ENCODE data around the gene ULK4.
"Not testable (repeated sequence)": the region's sequence is repeated elsewhere in the genome, so short reads cannot be mapped to it uniquely, and the experiment has no call there.

The ULK4 gene

DNA sequence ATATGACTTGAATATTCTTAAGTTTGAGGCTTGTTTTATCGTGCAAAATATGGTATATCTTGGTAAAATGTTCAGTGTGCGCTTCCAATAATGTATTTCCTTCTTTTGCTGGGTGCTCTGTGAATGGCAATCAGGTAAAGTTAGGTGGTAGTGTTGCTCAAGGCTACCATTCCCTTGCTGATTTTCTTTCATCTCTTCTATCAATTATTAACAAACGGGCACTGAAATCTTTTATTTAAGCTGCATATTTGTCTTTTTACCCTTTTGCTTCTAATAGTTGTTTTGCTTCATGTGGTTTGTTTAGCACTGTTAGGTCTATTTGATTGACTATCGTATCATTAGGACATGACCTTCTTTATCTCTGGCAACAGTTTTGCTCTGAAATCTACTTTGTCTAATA, 520.3 kb downstream of the ULK4 start:
- no peak for DNase-seq (ENCODE audit: low read depth)

DNA sequence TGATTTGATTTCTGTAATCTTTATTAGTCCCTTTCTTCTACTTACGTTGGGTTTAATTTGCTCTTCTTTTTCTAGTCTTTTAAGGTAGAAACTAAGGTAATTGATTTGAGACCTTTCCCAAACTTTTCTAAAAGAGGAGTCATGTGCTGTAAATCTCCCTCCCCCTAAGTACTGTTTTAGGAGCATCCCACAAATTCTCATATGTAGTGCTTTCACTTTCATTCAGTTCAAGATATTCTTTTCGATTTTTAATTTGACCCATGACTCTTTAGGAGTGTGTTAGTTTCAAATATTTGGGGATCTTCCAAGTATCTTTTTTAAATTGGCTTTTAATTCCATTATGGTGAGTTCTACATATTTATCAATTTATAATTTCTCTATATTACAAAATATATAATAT, 520.8 kb downstream of the ULK4 start:
- no peak for DNase-seq (ENCODE audit: low read depth)

GRCh38 chr3:41436983-41437382, 524.9 kb downstream of the ULK4 start:
- no peak for DNase-seq (ENCODE audit: low read depth)

DNA sequence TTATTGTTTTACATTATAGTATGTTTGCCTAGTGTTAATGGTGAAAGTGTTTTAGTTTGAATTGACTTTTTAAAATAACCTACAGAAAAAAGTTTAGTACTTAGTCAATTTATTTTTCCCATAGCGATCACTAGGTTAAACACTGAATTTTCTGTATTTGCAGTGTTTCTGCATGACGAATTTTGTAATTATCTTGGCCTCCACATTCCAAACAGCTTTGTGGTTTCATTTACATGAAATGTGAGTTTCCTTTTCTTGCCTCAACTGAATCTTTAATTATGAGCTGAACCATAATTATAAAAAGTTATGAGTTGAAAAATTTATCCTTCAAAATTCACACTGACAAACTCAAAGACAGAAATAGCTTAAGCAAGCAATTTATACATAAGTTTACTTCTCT, 527.1 kb downstream of the ULK4 start:
- DNase-seq (ENCODE audit: low read depth), result no peak

- DNase-seq (ENCODE audit: low read depth), result no peak
Observed at GRCh38 chr3:41431386-41431785, 530.5 kb downstream of the ULK4 start.

DNA sequence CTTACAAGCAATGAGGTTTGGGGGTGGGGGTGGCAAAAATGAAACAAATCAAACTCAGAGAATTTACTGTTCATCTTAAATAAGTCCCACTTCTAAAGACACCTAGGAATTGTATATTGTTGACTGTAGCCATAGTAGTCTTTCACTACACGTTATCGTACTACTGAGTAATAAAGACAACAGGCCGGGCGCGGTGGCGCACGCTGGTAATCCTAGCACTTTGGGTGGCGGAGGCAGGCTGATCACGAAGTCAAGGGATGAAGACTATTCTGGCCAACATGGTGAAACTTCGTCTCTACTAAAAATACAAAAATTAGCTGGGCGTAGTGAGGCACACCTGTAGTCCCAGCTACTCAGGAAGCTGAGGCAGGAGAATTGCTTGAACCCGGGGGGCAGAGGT, 531.0 kb downstream of the ULK4 start:
- no peak for DNase-seq (ENCODE audit: low read depth)

DNA sequence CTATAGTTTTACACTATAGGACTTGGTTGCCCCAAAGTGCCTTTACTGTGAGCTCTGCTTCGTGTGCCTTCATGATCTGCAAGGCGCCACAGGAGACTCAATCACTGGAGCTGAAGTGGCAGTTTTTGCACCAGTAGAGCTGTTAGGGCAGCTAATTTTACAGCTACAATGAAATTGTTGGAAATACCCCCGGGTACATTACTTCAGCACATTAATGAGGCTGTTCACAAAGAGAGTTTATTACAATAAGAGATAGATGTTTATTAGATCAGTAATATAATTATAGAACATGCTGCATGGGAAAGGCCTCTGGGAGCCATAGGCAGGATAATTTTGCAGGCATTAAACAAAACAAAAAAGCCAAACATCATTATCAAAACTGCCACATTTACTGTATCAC, 531.5 kb downstream of the ULK4 start:
- no peak for DNase-seq (ENCODE audit: low read depth)

DNA sequence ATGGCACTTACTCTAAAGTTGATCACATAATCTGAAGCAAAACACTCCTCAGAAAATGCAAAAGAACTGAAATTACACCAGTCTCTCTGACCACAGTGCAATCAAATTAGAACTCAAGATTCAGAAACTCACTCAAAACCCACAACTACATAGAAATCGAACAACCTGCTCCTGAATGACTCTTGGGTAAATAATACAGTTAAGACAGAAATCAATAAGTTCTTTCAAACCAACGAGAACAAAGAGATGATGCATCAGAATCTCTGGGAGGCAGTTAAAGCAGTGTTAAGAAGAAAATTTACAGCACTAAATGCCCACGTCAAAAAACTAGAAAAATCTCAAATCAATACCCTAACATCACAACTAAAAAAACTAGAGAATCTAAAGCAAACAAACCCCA, 535.4 kb downstream of the ULK4 start:
- DNase-seq (ENCODE audit: low read depth), result no peak

- no peak for DNase-seq (ENCODE audit: low read depth)
Observed at GRCh38 chr3:41424543-41425300, 537.2 kb downstream of the ULK4 start.

- DNase-seq (ENCODE audit: low read depth), result no peak
Observed at GRCh38 chr3:41419809-41420208, 542.1 kb downstream of the ULK4 start.

DNA sequence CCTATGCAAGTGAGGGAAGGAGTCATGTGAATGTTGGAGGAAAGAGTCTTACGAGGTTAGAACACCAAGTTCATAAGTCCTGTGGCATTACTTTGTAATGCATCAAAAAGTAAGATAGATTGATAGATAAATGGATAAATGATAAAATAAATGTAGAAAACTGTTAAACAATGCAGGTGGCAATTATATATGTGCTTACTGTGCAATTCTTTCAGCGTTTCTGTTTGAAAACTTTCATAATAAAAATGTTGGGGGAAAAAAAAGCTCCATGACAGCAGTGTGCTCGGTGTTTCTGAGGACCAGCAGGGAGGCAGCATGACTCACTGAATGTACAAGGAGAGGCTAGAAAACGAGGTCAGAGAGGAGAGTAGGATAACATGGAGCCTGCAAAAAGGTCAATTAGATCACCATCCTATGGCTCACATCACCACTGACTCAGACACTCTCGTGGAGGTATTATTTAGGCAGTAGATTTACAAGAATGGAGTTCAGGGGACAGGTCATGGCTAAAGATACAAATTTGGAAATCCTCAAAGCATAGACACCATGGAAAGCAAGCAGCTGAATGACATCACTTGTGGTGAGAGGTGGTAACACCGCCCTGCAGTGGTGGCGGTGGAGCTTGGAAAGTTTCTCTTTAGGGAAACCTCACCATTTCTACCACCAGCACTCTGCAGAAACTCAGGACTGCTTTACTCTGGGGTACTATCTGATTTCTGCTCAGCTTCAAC, 542.8 kb downstream of the ULK4 start:
- peak; percentile 17 for DNase-seq (ENCODE audit: low read depth)

DNA sequence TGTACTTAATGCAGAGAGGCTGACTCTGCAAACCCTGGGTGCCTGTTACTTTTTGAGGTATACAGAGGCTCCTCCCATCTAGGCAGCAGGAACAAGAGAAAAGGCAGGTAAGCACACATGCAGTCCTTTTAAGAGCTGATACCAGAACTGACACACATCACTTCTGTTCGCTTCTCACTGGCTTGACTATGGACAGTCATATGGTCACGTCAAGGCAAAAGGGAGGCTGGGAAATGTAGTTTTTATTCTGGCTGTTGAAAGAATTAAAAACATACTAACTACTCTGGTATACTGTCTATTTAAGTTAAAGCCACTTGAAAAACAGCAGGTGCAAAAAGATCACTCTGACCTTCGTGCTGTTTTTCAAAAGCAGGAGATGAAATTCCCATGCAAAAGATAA, 544.3 kb downstream of the ULK4 start:
- DNase-seq (ENCODE audit: low read depth), result no peak

DNA sequence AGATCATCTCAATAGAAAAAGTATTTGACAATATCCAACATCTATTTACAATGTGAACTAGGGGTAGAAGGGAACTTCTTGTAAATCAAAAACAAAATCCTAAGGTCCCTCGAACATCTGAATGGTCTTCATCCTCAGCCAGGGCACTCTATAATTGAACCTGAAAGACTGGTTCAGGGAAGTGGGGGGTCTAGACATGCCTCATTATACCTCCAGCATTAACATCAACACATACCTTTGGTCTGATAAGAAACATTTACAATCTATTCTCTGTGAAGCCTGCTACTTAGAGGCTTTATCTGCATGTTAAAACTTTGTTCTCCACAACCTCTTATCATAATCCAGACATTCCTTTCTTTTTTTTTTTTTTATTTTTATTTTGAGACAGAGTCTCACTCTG, 550.8 kb downstream of the ULK4 start:
- no peak for DNase-seq (ENCODE audit: low read depth)

DNA sequence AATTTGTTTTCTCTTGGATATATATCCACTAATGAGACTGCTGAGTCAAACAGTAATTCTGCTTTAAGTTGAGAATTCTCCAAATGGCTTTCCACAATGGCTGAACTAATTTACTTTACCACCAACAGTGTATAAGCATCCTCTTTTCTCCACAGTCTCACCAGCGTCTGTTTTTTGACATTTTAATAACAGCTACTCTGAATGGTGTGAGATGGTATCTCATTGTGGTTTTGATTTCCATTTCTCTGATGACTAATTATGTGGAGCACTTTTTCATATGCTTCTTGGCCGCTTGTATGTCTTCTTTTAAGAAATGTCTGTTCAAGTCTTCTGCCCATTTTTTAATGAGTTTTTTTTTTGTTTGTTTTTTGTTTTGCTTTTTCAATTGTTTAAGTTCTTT, 556.4 kb downstream of the ULK4 start:
- DNase-seq (ENCODE audit: low read depth), result no peak

- no peak for DNase-seq (ENCODE audit: low read depth)
Observed at GRCh38 chr3:41404582-41404981, 557.3 kb downstream of the ULK4 start.

GRCh38 chr3:41394896-41395295, 567.0 kb downstream of the ULK4 start:
- DNase-seq (ENCODE audit: low read depth), result no peak

DNA sequence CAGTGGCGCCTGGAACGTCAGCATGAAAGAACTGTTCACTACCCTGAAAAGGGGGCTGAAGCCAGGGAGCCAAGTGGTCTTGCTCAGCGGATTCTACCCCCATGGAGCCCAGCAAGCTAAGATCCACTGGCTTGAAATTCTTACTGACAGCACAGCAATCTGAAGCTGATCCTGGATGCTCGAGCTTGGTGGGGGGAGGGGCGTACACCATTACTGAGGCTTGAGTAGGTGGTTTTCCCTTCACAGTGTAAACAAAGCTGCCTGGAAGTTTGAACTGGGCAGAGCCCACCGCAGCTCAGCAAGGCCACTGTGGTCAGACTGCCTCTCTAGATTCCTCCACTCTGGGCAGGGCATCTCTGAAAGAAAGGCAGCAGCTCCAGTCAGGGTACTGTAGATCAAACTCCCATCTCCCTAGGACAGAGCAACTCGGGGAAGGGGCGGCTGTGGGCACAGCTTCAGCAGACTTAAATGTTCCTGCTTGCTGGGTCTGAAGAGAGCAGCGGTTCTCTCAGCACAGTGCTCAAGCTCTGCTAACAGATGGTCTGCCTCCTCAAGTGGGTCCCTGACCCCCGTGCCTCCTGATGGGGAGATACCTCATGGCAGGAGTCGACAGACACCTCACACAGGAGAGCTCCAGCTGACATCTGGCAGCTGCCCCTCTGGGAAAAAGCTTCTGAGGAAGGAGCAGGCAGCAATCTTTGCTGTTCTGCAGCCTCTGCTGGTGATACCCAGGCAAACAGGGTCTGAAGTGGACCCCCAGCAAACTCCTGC, 591.0 kb downstream of the ULK4 start:
- DNase-seq (ENCODE audit: low read depth), result not testable (repeated sequence)

DNA sequence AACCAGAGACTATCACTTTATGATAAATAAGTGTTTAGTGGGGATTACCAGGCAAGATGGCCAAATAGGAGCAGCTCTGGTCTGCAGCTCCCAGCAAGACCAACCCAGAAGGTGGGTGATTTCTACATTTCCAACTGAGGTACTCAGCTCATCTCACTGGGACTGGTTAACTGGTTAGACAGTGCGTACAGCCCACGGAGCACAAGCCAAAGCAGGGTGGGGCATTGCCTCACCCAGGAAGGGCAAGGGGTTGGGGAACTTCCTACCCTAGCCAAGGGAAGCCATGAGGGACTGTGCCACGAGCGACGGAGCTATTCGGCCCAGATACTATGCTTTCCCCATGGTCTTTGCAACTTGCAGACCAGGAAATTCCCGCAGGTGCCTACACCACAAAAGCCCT, 591.6 kb downstream of the ULK4 start:
- DNase-seq (ENCODE audit: low read depth), result no peak

GRCh38 chr3:41369838-41370237, 592.1 kb downstream of the ULK4 start:
- DNase-seq (ENCODE audit: low read depth), result no peak

- no peak for DNase-seq (ENCODE audit: low read depth)
Observed at GRCh38 chr3:41365973-41366372, 595.9 kb downstream of the ULK4 start.

DNA sequence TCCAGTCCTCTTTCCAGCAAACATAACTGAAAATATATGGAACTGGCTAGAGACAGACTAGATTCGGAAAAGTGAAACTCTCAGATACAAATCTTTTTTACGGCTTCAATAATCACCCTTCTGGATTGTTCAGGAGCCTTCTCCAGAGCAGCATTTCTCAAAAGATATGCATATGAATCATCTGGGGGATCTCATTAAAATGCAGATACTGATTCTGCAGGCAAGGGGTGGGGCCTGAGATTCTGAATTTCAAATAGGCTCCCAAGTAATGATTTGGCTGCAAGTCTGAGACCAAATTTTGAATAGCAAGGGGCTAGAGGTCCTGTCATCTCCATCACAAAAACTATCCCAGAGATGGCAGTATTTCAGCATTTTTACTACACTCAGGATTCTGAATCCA, 597.2 kb downstream of the ULK4 start:
- DNase-seq (ENCODE audit: low read depth), result no peak

GRCh38 chr3:41363830-41364523, 597.9 kb downstream of the ULK4 start:
- no peak for DNase-seq (ENCODE audit: low read depth)

Measured in HS-27A (cell line).